NCI-H2081 (cell line): ENCODE results near the gene TSSK2.

Experiments used
- DNase-seq, 2 experiments: peaks; one replicate each; lab custom pipeline; 2025; lab: John Stamatoyannopoulos, UW

The TSSK2 gene

DNA sequence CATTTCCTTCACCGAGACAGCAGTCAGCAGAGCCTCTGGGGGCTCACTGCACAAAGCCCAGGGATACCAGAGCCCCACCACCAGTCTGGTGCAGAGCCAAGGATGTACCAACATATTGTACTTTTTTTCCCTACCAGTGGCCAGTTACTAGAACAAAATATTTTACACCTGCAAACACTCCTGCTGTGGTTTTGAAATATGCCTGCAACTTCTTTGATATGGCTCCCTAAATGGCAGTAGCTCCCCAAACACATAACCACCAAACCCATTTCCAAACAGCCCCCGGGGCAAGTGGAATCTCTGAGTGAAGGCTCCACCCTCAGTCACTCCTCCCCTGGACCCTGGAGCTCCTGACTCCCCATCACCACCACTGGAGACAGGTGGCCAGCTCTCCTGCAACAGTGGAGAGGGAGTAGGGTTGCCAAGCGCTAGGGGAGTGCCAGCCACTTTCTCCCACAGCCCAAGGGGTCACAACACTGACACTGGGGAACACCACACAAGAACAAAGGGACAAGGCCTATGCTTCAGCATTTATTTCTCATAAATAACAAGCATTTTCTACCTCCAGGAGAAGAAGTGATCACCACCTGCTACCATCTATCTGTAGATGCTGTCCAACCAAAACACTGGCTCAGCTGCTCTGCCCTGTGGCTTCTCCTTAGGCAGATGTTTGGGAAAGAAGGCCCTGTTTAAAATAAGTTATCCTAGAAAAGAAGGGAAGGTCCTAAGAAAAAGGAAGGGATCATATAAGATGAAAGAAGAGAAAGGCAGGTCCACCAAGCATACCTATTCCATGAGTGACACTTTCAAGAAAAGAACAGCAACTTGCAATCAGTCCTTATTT, 24.0 kb upstream of the TSSK2 start:
- no peak for DNase-seq

GRCh38 chr22:19107730-19108074, 23.4 kb upstream of the TSSK2 start:
- DNase-seq, result no peak

DNA sequence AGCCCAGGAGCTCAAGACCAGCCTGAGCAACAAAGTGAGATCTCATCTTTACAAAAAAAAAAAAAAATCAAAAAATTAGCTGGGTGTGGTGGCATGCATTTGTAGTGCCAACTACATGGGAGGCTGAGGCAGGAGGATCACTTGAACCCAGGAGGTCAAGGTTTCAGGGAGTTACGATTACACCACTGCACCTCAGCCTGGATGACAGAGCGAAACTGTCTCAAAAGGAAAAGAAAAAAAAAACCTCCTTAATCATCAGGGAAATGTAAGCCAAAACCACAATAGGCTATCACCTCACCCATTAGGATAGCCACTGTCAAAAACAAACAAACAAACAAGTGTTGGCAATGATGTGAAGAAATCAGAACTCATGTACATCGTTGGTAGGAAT, 22.3 kb upstream of the TSSK2 start:
- DNase-seq, result no peak

DNA sequence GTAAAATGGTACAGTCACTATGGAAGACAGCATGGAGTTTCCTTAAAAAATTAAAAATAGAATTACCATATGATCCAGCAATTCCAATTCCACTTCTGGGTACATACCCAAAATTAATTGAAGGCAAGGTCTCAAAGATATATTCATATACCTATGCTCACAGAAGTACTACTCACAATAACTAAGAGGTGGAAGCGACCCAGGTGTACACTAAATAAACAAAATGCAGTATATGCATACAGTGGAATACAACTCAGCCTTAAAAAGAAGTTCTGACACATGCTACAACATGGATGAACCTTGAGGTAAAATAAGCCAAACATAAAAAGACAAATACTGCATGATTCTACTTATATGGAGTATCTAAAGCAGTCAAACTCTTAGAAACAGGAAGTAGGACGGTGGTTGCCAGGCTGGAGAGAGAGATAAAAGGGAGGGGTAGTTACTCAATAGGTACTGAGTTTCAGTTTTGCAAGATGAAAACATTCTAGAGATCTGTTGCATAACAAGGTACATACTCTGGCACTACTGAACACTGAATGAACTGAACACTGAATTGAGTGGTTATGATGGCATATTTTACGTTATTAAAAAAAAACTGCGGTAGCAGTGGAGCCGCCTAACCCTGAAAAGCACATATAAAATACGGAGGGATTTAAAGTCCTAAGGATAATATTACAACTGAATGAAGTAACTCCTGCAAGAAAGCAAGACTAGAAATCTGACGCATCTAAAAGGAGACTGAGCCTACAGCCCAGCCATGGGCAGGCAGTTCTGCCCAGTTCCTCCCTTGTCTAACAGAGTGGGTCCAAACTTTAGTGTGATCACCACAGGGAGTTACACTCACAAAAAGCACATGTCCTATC, 21.7 kb upstream of the TSSK2 start:
- DNase-seq, result no peak

DNA sequence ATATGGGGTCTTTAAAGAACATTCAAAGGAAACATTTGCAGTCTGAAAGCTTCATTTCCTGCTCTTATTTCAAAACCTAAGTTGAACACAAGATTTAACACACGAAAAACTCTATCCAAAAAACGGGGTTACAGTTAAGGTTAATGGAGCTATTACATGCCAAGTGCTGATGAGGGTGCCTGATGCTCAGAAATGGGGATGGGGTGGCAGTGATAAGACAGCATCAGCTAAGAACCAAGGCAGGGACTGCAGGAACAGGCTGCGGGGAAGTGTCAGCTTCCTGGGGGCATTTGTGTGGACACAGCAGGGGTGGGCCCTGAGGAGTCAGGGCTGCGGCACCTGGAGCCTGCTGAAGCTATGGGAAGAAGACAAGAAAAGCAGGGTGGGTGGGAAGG, 21.0 kb upstream of the TSSK2 start:
- DNase-seq, result no peak

DNA sequence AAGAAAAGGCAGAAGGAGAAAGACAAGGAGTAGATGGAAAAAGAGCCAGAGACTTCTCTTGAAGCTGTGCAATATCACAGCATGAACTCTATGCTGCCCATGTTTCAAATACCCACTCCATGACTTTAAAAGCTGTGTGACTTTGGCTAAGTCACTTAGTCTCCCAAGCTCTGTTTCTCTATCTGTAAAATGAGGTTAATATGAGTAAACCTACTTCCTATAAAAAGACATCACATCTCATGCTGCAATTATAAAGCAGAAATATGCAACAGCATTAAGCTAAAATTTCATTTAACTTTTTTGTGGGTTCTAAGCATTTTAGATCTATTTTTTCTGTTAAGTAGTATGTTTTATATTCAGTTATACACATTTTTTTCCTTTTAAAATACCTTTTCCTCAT, 20.5 kb upstream of the TSSK2 start:
- no peak for DNase-seq

- peak in 1 of 2 experiments; percentile 26 for DNase-seq
Observed at GRCh38 chr22:19111140-19111539, 20.0 kb upstream of the TSSK2 start.

DNA sequence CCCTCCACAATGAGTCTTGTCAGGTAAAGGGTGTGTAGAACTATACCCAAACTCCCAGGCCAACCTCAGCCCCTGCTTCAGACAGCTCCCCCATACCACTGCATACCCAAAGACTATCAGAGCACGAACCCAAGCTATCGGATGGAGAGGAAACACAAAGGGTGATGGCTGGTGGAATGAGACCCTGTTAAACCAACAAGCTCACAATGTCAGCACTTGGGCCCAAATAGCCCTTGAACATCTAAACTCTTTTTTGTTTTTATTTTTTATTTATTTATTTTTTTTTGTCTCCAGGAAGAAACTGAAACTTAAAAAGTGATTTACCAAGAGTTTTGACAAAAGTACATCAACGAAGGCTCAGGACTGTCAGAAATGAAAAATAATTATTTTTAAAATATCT, 19.5 kb upstream of the TSSK2 start:
- no peak for DNase-seq

GRCh38 chr22:19113429-19113828, 17.7 kb upstream of the TSSK2 start:
- no peak for DNase-seq

DNA sequence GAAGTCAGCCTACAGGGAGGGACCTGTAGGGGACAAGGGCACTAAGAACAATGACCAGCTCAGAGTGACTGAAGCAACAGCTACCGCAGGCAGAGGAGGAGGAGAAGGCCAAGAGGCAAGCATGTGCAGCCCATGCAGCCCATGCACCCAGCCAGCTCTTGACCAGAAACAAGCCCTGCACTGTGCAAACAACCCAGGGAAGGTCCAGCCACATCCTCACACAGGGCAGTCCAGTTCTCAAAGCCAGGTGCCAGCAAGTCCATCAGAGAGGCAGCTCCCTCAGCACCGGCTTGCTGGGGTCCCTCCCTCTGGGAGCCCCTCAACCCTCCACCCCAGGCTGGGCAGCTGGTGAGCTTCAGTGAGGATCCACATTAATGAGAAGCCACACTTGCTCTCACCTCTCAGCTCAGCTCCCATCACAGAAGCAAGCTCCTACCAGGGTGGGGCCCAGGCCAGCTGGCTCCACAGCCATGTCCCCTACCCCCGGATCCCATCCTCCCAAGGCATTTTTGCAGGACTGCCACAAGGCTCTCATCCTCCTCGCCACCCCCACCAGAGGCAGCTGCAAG, 16.0 kb upstream of the TSSK2 start:
- no peak for DNase-seq

GRCh38 chr22:19115628-19116027, 15.5 kb upstream of the TSSK2 start:
- no peak for DNase-seq

DNA sequence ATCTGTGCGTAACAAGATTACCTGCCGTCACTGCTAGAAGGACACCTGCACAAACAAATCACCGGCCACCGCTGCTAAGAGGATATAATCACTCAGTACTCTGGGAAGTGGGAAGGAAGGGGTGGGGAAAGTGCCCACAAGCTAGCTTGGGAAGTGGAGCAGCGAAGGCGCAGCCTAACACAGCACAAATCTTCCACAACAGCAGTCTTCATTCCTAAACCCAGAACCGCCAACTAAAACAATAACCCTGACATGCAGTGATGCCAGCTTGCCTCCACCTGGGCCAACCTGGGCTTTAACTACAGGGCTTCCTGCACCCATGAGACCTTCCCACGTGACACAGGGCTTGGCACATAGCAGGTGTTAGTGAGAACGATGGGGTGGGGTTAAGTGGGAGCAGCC, 14.0 kb upstream of the TSSK2 start:
- DNase-seq, result peak; percentile 70 to 88

DNA sequence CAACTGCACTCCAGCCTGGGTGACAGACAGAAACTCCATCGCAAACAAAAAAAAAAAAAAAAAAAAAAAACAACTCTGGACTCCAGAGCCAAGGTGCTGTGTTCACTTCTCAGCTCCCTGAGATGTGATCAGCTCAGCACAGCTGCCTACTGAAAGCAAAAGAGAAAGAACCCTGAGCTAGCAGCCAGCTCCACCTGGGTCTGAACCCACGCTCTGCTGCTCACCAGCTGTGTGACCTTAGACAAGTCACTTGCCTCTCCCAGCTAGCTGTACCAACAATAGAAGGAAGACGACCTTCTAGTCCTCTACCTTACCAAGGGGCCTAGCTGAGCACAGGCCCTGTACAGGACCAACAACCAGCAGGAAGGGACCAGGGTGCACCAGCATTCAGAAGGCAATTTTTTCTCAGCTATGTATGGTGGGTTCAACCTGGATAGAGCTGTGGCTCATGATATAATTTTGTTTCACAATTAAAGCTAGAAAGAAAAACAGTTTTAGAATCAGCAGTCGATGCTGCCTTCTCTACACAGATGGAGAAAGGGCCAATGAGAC, 12.7 kb upstream of the TSSK2 start:
- no peak for DNase-seq

DNA sequence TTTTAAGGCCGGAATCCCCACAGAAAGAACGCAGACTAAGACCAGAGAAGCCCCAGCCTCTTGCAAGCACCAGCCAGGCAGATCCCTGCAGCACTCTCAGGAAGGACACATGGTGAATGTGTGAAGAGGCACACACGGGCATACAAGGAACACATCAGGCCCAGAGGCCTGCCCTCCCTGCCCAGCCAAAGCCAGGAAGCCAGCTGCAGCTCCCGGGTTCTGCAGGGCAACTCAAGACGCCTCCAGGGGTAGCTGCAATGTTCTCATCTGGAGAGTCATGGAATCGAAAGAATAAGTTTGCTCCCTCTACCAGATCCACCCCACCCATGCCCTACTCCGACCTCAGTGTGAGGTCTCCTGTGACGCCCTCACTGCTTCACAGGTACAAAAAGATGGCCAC, 11.2 kb upstream of the TSSK2 start:
- DNase-seq, result no peak

GRCh38 chr22:19120829-19121630, 10.1 kb upstream of the TSSK2 start:
- DNase-seq, result no peak

DNA sequence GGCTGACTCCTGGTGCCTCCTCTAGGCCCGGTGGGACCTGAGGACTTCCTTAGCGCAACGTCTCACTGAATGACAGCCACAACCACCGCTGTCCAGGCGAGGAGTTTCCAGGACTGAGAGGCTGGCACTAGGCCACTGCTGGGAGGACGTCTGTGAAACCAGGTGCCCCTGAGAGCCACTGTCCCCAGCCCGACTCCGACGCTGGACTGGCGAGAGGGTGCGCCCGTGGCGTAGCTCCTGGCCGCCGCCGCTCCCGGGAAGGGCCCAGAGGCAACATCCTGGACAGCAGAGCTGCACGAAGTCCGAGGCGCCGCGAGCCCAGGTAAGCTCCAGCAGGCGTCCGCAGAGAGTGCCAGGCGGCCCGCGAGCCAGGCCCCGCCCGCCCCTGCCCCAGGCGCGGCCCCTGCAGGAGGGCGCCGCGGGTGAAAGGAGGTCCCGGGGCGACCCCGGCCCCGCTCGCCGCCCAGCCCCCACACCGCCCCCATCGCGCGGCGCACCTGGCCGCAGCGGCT, 9.4 kb upstream of the TSSK2 start:
- peak in 1 of 2 experiments; percentile 49 for DNase-seq

DNA sequence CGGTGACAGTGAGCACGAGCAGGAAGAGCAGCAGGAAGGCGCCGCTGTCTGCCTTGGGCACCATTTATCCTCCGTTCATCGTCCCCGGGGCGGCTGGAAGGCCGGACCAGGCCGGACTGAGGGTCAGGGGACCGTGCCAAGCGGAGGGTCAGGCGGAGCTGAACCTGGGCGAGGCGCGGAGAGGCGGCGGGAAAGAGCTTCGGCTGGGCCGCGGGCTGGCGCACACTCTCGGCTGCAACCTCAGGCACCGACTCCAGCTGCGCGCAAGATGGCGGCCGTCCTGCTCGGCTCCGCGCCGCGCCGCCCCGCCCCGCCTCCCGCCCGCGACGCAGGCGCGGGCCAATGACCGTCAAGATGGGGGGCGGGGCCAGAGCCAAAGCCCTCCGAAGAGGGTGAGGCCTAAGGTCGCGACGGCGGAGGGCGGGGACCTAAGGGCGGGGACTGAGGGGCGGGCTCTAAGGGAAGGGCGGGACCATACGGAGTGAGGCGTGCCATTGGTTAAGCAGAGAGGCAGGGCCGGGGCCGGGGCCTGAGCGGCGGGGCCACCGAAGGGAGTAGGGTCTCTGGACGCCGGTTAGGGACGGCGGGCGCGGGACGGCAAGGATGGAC, 8.9 kb upstream of the TSSK2 start, which contains the start of gene DGCR2:
Gene DGCR2 (minus strand): TSS at position 270 of the 609 bp plus-strand sequence. CDS start 206 bp downstream, at position 64.
- peak; percentile 95 to 98 for DNase-seq

DNA sequence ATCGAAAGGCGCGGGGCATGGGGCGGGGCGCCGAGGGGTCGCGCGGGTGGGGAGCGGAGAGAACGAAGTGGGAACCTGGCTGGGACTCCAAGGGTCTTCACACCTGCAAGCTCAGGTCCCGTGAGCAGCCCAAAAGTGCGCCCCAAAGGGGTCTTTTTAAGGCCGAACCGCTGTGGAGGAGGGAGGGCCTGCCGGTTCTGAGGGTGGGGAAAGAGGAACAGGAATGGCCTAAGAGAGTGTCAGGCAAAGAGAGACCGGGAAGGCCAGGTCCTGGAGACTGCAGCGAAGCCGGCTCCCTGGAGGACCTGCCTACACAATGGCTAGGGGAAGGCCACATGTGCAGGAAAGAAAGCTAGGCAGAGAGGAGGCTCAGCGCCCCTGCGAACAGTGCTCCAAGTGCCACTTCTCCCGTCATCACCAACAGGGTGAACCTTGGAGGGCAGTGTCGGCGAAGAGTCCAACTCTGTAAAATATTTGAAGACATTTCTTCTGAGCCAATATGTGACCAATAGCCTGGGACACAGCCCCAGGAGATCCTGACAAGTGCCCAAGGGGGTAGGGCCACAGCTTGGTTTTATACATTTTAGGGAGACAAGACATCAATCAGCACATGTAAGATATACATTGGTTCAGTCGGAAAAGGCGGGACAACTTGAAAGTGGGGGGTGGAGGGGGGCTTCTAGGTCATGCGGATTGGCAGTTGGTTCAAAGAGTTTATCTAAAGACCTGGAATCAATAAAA, 8.2 kb upstream of the TSSK2 start:
- no peak for DNase-seq

DNA sequence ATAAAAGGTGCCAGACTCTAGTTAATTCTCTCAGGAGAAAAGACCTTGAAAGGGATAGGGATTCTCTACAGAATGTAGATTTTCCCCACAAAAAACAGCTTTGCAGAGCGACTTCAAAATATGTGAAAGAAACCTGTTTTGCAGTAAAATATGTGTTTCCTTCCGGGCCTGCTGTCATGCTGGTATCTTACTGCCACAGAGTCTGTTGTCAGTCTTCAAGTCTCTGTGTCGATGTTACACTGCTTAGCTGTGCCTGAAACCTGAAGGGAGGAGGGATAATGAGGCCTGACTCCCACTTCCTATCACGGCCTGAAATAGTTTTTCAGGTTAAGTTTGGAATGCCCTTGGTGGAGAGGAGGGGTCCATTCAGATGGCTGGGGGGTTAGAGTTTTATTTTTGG, 7.2 kb upstream of the TSSK2 start:
- DNase-seq, result no peak

DNA sequence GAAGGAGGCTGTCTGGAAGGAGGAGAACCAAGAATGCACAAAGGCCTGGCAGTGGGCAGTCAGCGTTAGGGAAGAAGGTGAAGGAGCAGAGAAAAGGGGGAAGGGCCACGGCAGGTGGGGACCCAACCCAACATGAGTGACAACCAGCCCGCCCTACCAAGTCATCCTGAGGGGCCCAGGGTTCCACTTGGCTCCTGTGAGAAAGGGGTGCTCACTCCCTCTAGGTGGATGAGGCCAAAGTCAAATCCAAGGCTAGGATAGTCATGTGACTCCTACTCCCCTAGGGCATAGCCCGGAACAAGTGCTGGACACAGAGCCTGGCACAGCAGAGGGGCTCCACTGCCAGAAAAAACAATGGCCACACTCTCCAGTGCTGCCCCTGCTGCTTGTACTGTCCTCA, 6.7 kb upstream of the TSSK2 start:
- no peak for DNase-seq
